ENCODE data around the gene GLE1.
"Not testable (repeated sequence)": the region's sequence is repeated elsewhere in the genome, so short reads cannot be mapped to it uniquely, and the experiment has no call there.

Gene GLE1

DNA sequence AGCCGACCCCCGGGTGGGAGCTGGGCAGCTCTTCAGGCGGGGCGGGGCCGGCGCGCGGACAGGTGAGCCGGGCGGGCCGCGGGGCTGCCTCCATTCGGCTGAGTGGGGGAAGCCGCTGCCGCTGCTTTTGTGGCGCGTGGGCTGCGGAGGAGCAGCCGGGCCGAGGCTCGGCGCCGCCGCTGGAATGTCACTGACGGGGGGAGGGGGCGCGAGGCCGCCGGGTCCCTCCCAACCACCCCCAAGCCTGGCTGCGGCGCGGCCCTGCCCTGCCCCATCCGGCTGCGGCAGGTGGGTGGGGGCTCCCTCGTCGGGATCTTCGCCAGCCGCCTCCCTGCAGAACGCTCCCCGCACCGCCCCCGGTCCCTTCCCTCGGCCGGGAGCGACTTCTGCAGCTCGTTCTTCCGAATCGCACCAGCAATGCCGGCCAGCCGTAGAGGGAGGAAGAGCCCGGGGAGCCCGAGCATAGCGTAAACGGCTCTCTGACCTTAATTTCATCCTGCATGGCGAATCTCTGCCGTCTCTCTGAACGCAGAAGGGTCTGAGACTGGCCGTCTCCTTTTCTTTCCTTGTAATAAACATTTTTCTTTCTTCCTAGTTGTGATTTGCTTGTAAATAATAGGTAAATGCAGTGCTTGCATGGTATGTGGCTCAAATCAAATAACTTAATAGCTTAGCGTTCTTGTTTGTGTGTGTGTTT, 48.4 kb downstream of the GLE1 start:
- DNase-seq (ENCODE audit: low read depth), result no peak

DNA sequence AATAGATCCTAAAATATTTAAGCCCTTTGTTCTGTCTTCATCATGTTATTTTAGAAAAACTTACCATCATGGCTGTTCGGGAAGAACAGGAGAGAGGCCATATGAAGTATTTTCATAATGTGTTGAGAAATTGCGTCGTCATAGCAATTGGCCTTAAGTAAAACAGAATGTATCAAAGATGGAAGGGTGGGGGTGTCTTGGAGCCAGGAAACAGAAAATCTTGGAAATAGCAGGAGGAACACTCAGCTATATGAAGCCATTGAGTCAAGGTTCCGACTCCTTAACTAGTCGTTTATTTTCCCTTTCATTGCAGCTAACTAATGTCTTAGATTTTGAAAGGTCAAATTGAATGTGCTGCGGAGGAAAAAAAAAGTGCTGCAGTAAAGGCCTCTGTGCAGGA, 49.2 kb downstream of the GLE1 start:
- DNase-seq (ENCODE audit: low read depth), result no peak

DNA sequence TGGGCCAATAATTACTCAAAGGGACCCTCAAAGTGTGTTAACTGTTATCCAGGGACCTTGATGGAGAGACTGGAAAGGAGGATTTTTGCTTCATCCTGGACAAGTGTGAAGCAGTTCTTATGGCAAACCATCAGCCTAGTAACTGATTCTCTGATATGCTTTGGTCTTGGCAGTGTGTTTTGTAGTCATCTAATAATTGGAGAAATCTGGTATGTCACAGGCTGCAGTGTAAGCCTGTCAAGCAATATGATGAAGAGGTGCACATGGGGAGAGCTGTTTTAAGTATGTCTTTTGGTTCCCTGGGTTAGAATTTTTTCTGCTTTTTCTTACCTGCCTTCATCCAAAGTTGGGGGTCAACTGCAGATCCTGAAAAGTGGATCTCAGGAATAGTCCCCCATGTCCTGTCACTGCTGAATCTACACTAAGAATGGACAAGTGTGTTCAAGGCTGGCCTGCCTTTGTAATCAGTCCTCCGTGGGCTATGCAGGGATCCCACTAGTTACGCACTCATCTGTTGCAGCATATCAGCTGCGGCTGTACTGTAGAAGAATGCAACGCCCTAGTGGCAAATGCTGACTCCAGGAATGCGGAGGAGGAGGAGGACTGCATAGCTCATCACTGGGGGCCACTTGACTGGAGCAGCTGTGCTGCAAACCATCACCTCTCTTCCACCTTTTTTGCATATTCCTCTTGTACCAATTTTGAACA, 49.8 kb downstream of the GLE1 start:
- DNase-seq (ENCODE audit: low read depth), result peak; percentile 89

DNA sequence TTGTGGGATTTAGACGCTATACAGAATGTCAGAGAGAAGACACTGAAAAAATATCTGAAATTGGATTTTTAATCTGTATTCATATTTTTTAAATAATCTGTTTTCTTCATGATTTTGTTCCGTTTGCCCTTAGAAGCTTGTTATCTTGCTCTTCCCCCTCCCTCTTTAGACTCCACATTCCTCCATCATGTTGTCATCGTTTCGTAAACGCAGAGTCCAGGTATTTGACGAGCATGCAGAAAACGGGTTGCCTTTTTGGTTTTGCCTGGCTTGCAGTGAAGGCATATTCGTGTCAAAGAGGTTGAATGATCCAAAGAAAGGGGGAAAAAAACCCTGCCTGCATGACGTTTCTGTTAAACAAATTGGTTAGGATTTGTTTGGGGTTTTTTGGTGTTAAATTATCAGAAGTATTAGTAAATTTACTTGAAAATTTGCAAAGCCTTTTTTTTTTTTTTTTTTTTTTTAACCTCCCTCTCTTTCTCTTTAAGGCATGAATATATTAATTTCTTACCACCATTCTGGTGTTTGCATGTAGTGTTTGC, 50.7 kb downstream of the GLE1 start:
- DNase-seq (ENCODE audit: low read depth), result no peak

DNA sequence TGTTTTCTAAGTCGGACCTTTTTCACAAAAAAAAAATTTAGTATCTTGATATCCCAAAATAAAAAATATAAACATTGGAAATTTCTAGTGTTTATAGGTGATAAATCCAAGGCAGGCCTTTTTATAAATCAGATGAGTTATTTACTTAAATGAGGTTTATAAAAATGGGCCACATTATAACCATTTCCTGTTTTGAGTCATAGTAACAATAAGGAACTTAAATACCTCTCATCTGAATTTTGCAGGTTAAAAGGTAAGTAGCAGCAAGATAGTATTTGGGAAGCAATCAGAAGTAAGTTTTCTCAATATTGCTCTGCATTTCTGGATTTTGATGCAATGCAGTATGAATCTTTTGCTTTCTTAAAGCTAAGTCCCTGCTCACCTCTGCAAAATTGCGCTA, 51.8 kb downstream of the GLE1 start:
- no peak for DNase-seq (ENCODE audit: low read depth)

DNA sequence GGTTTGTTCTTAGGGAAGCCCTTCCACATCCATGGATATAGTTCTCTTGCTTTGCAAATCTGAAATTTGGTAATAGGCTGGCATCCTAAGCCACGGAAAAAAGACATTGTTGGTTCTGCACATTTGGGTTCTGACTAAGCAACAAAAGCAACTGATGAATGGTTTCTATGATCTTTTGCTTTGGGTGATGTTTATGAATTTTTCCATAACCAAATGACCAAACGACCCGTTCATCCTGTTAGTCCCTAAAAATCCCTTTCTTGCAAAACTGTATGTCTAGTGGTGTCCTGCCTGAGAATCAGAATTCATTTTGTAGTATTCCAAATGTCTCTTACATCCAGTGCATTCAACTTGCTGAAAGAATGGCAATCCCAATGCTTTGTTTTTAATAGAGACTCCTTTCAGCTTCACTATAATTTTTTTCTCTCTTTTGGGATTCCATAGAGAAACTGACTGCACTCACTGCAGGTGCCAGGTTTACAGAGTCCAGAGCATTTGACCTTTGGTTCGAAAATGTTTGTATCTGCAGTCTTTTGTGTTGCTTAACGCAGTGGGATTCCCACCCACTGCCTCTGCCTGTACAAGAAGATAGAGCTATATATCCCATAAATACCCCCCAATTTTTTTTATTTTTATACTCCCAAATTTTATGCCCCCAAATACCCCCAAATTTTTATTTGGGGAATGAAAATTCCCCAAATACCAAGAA, 52.6 kb downstream of the GLE1 start:
- no peak for DNase-seq (ENCODE audit: low read depth)

DNA sequence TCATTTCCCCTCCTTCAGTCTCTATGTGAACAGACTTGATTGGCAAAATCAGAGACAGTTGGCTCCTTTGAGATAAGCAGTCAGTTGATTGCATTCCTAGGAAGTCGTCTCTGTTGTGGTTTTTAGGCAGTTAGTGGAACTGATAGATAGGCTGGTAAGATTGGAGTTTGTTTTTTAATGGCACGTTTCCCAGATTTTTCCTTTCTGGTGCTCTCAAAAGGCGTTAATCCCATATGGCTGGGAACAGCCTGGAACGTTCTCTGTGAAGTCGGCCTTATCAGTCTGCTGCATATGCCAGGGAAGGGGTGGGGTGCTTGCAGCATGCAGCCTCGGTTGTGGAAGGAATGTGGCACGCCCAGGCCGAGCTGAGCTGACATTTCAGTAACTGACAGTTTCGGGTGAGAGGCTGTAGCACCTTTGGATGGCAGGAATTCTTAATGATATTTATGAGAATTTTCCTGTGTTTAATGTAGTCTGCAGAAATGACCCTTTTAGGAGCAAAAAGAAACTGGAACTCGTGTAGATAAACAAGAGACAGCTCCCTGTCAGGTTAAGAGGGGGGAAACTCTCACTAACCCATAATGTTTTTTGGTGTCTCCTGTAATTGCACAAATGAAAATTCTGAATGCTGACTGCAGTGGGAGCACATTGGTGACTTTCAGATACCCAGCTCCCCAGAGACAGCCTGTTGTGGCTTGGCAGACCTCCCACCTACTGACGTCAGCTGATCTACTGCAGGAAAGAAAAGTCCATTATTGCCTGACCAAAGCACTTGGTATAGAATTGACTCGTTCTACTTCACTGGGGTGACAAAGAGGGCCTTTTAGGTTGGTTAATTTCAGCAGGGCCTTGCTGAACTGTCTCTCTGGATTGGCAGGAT, 54.2 kb downstream of the GLE1 start:
- peak; percentile 76 for DNase-seq (ENCODE audit: low read depth)

DNA sequence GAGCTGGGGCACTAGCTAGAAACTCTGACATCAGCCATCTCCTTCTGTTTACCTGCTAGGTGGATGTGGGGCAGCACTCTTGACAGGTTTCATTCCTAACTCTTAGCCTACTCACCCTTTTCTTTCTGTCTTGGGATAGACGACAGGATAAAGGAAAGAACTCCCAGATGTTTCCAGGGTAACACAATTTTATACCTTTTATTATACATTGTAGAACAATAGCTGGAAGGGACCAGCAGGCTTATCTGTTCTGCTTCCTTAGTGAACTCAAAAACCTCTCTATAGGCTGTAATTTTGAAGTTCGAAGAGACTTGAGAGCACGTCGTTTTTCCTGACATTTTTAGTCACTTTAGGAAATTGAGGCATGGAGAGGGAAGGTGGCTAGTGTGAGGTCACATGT, 61.1 kb downstream of the GLE1 start:
- no peak for DNase-seq (ENCODE audit: low read depth)

DNA sequence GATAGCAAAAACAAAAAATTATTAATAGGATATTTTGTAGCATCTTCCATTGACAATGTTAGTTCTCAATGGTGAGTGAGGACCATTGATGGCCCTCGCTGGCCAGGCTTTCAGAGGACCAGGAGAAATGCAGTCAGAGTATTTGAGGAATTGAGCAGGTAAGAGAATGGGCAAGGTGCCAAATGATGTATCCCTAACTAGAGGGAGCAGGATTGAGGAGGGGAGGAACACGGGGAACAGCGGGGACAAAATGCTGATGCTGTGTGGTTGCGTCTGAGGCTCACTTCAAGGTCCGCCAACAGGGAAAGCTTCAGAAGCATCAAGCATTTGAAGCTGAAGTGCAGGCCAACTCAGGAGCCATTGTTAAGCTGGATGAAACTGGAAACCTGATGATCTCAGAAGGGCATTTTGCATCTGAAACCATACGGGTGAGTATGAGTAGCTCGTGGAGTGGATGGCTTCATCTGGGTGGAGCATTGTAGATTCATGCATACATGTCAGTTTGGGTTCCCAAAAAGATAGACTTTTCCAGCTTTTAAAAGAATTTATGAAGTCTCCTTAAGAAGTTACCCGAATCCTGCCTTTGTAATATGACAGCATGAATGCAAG, 64.1 kb downstream of the GLE1 start:
- DNase-seq (ENCODE audit: low read depth), result no peak

DNA sequence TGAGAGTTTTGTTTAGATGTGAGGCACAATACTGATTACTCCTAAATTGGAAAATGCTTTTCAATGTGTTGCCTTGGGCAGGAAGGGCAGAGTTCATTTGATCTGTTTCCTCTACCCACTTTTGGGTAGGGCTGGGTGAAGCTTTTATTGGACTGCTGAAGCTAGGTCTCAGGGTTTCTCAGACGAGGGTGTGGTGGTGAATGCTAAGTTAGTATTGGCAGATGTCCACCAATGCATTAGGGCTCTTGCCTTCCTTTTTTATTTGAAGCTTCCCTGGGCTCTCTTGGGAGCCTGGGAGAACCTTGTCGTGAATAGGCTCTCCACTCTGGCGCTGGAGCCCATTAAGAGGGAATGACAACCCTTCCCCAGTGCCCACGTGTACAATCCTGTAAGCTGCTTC, 71.0 kb downstream of the GLE1 start:
- no peak for DNase-seq (ENCODE audit: low read depth)

DNA sequence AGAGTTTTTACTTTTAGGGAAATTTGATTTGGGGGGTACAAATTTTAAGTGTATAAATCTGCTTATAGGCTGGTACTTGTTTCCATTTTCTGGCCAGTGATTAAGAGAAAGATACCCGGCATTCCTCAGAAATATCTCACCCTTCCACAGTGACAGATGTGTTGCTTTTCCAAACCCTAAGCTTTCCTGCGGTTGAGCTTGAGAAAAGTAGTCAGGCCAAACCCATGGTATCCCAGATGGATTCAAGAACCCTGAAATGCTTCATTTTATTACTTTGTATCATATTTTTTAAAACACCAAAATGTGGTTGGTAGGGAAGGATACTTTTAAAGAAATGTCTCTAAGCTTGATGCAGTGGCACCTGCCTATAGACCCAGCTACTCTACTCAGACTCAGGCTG, 71.4 kb downstream of the GLE1 start:
- DNase-seq (ENCODE audit: low read depth), result no peak

DNA sequence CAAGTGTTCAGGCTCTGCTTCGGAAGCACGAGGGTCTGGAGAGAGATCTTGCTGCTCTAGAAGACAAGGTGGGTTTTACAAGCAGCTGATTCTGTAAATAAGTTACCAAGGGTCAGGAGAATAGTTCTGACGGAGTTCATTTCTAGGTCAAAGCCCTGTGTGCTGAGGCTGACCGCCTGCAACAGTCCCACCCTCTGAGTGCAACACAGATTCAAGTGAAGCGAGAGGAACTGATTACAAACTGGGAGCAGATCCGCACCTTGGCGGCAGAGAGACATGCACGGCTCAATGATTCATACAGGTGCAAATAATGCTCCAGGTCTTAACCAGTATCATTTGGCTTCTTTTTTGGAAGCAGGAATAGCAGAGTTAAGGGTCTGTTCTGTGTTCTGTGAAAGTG, 72.7 kb downstream of the GLE1 start:
- no peak for DNase-seq (ENCODE audit: low read depth)

DNA sequence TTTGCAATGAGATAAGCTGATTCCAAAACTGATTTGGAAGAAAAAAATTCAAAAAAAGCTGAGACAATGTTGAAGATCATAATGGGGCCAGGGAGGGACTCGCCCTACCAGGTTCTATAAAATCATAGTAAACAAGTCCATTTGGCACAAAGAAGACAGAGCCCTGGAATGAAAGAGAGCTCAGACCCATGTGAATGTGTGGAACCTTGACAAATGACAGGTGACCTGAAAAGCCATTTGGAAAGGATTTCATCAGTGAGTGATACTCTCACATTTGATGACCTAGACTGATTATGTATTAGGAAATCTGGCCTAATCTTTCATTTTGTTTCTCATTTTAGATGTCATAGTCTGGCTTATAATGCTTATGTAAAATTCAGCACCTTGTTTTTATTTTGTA, 74.7 kb downstream of the GLE1 start:
- no peak for DNase-seq (ENCODE audit: low read depth)

DNA sequence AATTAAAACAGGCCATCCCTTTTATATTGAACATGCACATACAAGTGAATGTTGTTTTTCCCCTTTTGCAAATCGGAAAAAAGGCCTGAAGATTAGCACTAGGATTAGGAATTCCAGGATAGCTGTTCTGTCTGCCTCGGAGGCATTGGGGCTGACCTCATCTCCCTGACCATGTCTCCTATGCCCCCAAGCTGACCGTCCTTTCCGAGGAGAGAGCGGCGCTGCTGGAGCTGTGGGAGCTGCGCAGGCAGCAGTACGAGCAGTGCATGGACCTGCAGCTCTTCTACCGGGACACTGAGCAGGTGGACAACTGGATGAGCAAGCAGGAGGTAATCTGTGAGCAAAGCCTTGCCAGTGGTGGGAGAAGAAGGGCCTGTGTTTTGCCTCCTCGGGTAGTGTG, 76.2 kb downstream of the GLE1 start:
- DNase-seq (ENCODE audit: low read depth), result no peak

DNA sequence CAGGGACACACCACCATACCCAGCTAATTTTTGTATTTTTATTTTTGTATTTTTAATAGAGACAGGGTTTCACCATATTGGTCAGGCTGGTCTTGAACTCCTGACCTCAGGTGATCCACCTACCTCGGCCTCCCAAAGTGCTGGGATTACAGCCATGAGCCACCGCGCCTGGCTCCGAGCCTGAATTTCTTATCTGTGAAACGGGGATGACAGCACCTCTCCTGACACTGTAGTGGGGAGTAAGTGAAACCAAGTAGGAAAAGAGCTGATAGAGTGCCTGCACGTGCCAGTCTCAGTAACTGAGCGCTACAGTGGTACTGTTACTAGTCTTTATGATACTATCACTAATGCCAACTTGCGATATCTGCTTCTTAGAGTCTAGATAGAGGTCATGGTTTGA, 80.6 kb downstream of the GLE1 start:
- DNase-seq (ENCODE audit: low read depth), result not testable (repeated sequence)

DNA sequence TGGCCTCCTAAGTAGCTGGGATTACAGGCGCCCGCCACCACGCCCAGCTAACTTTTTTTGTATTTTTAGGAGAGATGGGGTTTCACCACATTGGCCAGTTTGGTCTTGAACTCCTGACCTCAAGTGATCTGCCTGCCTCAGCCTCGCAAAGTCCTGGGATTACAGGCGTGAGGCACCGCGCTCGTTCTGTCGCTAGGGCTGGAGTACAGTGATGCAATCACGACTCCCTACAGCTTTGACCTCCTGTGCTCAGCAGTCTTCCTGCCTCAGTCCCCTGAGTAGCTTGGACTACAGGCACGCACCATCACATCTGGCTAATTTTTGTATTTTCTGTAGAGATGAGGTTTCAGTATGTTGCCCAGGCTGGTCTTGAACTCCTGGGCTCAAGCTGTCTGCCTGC, 82.4 kb downstream of the GLE1 start:
- not testable (repeated sequence) for DNase-seq (ENCODE audit: low read depth)

DNA sequence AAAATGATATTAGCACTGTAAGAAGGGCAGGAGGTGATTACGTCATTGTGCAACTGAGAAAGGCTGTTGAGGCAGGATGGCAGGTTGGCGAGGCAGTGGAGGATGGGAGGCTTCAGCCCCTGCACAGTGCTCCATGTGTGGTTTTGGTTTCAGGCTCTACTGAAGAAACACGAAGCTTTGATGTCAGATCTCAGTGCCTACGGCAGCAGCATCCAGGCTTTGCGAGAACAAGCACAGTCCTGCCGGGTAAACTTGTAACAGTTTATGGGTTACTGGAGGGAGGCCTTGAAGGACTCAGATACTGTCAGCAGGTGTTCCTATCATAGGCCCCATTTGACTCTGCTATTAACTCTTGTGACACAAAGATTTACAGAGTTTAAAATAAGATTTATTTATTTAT, 82.9 kb downstream of the GLE1 start:
- DNase-seq (ENCODE audit: low read depth), result no peak

DNA sequence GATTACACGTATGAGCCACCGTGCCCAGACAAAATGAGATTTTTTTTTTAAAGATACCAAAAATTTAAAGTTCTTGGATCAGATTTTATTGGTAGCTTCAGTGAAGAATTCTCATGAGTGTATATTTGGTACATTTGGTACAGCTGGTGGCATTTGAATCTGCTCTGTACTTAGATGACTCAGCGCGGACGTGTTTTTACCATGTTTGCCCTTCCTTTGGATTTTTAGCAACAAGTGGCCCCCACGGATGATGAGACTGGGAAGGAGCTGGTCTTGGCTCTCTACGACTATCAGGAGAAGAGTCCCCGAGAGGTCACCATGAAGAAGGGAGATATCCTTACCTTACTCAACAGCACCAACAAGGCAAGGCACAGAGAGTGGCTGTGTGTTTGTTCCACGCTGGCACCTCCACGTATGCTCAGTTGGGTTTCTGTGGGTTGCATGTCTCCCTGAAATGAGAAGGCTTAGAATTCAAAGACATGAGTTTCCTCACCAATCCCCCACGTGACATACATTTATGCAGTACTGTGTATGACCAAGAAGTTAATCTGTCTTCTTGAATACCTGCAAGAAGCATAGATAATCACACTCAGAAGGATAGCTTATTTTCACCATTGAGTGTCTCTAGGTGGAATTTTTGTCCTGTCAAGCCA, 84.2 kb downstream of the GLE1 start:
- DNase-seq (ENCODE audit: low read depth), result no peak

Data from non-pigmented ciliary epithelial cell (primary cell).